ENCODE measurements around the gene ALDH1L1. TPM values are rescaled to one million over a fixed set of nuclear protein-coding genes. Genes with fewer than 3 reads are reported as not detected.

Gene ALDH1L1
- total and polyA plus RNA-seq, 2 of the 4 experiments (the other 2 are of a cell fraction), result not detected

DNA sequence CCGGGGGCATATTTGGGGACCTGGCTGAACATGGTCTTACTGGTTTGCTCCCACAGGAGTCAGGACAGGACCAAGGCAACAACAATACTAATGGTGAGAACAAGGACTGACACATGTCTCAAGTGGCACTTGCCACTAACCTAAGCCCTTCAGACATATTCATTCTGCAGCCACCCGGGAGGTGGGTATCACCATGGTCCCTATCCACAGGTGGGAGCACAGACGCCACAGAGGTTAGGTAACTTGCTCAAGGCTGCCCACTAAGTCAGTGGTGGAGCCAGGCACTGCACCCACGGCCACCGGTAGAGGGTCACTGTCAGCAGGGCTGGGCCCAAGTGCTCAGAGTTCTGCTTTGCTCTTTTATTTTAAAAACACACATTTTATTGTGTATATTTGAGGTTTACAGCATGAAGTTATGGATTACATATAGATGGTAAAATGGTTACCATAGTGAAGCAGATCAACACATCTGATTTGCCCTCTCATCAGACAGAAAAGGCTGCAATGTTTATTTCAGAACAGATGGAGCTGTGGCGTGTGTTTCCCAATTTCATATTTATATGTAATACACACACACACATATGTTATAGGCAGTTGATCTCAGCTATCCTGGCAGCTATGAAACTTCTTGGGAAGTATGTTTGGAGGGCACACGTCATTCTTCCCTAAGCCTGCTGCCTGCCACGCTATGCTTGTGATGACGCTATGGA lies 66.5 kb downstream of the ALDH1L1 start:
- H3K23ac ChIP-seq (ENCODE audit: low read depth, low read length), result no peak overlapping the region
- BruUV-seq (replicated peaks), result no TSS peak
- intact Hi-C loops (cut with micrococcal nuclease), result no loop called here
- H3K9me3 ChIP-seq (ENCODE audit: control insufficient read depth, insufficient read depth, low read length), result 0 out of 2 replicates have a peak, but pooled peaks cover 2% of the 10 kb centered on the region
- ATAC-seq (ENCODE audit: low read depth) (peak; percentile 46; the same call in 1 of the 2 replicates), DNase-seq (no peak)
- no peak overlapping the region for H3K27ac ChIP-seq (ENCODE audit: insufficient read depth, low read length)
- no peak overlapping the region for H4K8ac ChIP-seq (ENCODE audit: low read depth in 2 of 2, low read length in 2 of 2)
- in situ Hi-C loops (cut with MboI; ENCODE audit: low sequenced_read_pairs), result loop anchor here (10.0 kb wide), 1 partner anchor 261 kb away; no protein-coding TSS in a partner anchor
- ChIA-PET CTCF (no interaction called here), POLR2A (ENCODE audit: unreplicated experiment) (no interaction called here)
- H2BK20ac ChIP-seq (ENCODE audit: low read depth, low read length), result no peak overlapping the region
- H2AK5ac ChIP-seq (ENCODE audit: low read depth, low read length), result no peak overlapping the region
- TF ChIP-seq RCOR1 (IDR thresholded peaks at IDR 0.05; ENCODE audit: insufficient replicate concordance, low read length) (no peak), FOS (IDR thresholded peaks at IDR 0.05; ENCODE audit: low read depth, low read length) (no peak), RAD21 (IDR thresholded peaks at IDR 0.05; ENCODE audit: low read length) (peak; percentile 28)
- TF ChIP-seq, protein P1, sequence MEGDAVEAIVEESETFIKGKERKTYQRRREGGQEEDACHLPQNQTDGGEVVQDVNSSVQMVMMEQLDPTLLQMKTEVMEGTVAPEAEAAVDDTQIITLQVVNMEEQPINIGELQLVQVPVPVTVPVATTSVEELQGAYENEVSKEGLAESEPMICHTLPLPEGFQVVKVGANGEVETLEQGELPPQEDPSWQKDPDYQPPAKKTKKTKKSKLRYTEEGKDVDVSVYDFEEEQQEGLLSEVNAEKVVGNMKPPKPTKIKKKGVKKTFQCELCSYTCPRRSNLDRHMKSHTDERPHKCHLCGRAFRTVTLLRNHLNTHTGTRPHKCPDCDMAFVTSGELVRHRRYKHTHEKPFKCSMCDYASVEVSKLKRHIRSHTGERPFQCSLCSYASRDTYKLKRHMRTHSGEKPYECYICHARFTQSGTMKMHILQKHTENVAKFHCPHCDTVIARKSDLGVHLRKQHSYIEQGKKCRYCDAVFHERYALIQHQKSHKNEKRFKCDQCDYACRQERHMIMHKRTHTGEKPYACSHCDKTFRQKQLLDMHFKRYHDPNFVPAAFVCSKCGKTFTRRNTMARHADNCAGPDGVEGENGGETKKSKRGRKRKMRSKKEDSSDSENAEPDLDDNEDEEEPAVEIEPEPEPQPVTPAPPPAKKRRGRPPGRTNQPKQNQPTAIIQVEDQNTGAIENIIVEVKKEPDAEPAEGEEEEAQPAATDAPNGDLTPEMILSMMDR (conservative IDR thresholded peaks at IDR 0.05; ENCODE audit: low read depth, low read length), result peak; percentile 29; the same call in 1 of the 2 replicates
- no peak overlapping the region for H3K56ac ChIP-seq (ENCODE audit: extremely low read depth, insufficient read depth, low read length)
- H3K4me3 ChIP-seq (ENCODE audit: insufficient read depth, low read depth, low read length), result no peak overlapping the region
- H2BK5ac ChIP-seq (ENCODE audit: low read depth, low read length, poor library complexity, severe bottlenecking), result no peak overlapping the region
- H3K4me1 ChIP-seq (ENCODE audit: control insufficient read depth, insufficient read depth, low read length), result no peaks in the 10 kb centered on the region
- dilution Hi-C loops (cut with HindIII; ENCODE audit: low sequenced_read_pairs, unreplicated experiment), result no loop called here
- no peak overlapping the region for H3K4me2 ChIP-seq (ENCODE audit: low read depth, low read length)
- no CpG with 5 or more reads among the region's 9 CpGs for WGBS, 2 experiments (ENCODE audit: extremely low coverage in 2 of 2, insufficient read length in 1 of 2)
- no peak overlapping the region for H2AK9ac ChIP-seq (replicated peaks; ENCODE audit: low read depth, low read length, poor library complexity)
- no peaks in the 10 kb centered on the region for H3K36me3 ChIP-seq (ENCODE audit: control insufficient read depth, insufficient read depth, low read length)
- H2BK120ac ChIP-seq (ENCODE audit: low read depth, low read length), result no peak overlapping the region
- H3K27me3 ChIP-seq (ENCODE audit: control insufficient read depth, insufficient read depth, low read length), result peaks cover 34% of the 10 kb centered on the region
- no peaks in the 10 kb centered on the region for H3K79me1 ChIP-seq (ENCODE audit: low read depth in 1 of 2, low read length in 2 of 2)
- no peaks in the 10 kb centered on the region for H4K20me1 ChIP-seq (ENCODE audit: insufficient read depth, low read length)
- H3K9me1 ChIP-seq (ENCODE audit: insufficient read depth, low read length), result no peaks in the 10 kb centered on the region
- no peak overlapping the region for H2BK15ac ChIP-seq (ENCODE audit: low read depth, low read length)
- H4K5ac ChIP-seq (ENCODE audit: low read depth, low read length), result no peak overlapping the region
- H3K4ac ChIP-seq (ENCODE audit: low read depth, low read length), result no peak overlapping the region
- no peak overlapping the region for H3K18ac ChIP-seq (ENCODE audit: low read depth, low read length)
- H4K91ac ChIP-seq (ENCODE audit: insufficient read depth, low read depth, low read length), result no peak overlapping the region
- H2AFZ ChIP-seq (replicated peaks; ENCODE audit: low read length, poor library complexity), result no peak overlapping the region
- H3K9ac ChIP-seq (ENCODE audit: low read depth, low read length), result no peak overlapping the region
- H3K14ac ChIP-seq (replicated peaks; ENCODE audit: low read depth, low read length), result no peak overlapping the region
